Measurements from ENCODE around the gene EDDM3A. TPM values are rescaled to one million over a fixed set of nuclear protein-coding genes. Genes with fewer than 3 reads are reported as not detected.

EDDM3A gene
- total and polyA plus RNA-seq, 2 experiments from 2014 or later: not detected

- TF ChIP-seq POLR2AphosphoS5 (IDR thresholded peaks at IDR 0.05; ENCODE audit: low read depth) (no peak), STAT1 (IDR thresholded peaks at IDR 0.05; ENCODE audit: unreplicated experiment) (no peak), CTCF (conservative IDR thresholded peaks at IDR 0.05; ENCODE audit: low read depth in 2 of 2) (no peak), REST (IDR thresholded peaks at IDR 0.05; ENCODE audit: unreplicated experiment) (no peak), JUNB (IDR thresholded peaks at IDR 0.05; ENCODE audit: unreplicated experiment) (no peak), ETS1 (IDR thresholded peaks at IDR 0.05) (no peak), NANOG (IDR thresholded peaks at IDR 0.05; ENCODE audit: borderline replicate concordance) (no peak), EZH2phosphoT487 (IDR thresholded peaks at IDR 0.05; ENCODE audit: unreplicated experiment) (no peak), ZNF331 (CRISPR knock-in tag; IDR thresholded peaks at IDR 0.05; ENCODE audit: low read depth) (no peak), CREB1 (CRISPR knock-in tag; IDR thresholded peaks at IDR 0.05; ENCODE audit: low read depth) (no peak)
Observed at GRCh38 chr14:20774258-20774824, 28.7 kb downstream of the EDDM3A start (continued).

- Histone ChIP-seq H3K27me3 (ENCODE audit: insufficient read depth) (no peaks in the 10 kb centered on the region), H4K20me1 (replicated peaks; ENCODE audit: insufficient read depth) (no peaks in the 10 kb centered on the region), H3K4me3 (peak overlapping the region; percentile 24), H3K4me2 (peak overlapping the region; percentile 45), H3K36me3 (ENCODE audit: insufficient read depth) (no peaks in the 10 kb centered on the region), H2AFZ (no peak overlapping the region), H3K4me1 (ENCODE audit: insufficient read depth) (peaks cover 36% of the 10 kb centered on the region), H3F3A (replicated peaks; ENCODE audit: low read depth) (no peaks in the 10 kb centered on the region; the same call in 1 of the 2 replicates), H3K79me2 (replicated peaks; ENCODE audit: insufficient read depth) (no peaks in the 10 kb centered on the region), H3K9me2 (ENCODE audit: insufficient read depth) (no peaks in the 10 kb centered on the region), H3K27ac (ENCODE audit: low read depth) (peak overlapping the region; percentile 78)
- H3K36me3 Mint-ChIP-seq (ENCODE audit: low read depth): peaks cover 10% of the 10 kb centered on the region; the same call in 1 of the 3 replicates
- DNase-seq (ENCODE audit: low spot score): peak; percentile 73
- peaks cover 47% of the 10 kb centered on the region for H3K4me1 Mint-ChIP-seq
- H3K27me3 Mint-ChIP-seq (ENCODE audit: insufficient read depth, low read depth, poor library complexity): peaks cover 5% of the 10 kb centered on the region
- H3K9me3 Mint-ChIP-seq: peaks cover 4% of the 10 kb centered on the region; the same call in 2 of the 3 replicates
- H3K4me3 Mint-ChIP-seq: peak overlapping the region; percentile 53
- ATAC-seq: peak; percentile 84
- peak overlapping the region; percentile 83 for H3K27ac Mint-ChIP-seq
- TF ChIP-seq ZNF462 (CRISPR knock-in tag; IDR thresholded peaks at IDR 0.05): peak; percentile 56
Observed at GRCh38 chr14:20775043-20775442, 29.4 kb downstream of the EDDM3A start.
